CD14-positive monocyte (primary cell): ENCODE data around the gene GLYATL2. TPM values are rescaled to one million over a fixed set of nuclear protein-coding genes. Genes with fewer than 3 reads are reported as not detected.

Source experiments
- DNase-seq, 3 donors: peaks; one replicate each; pipeline ENCODE4 v3.0.0-alpha.2; 2011 to 2022
- H2AFZ ChIP-seq: 2 replicates; pipeline ENCODE4 v1.6.0; 2012; ENCODE audit warnings: mild to moderate bottlenecking, low read depth, low read length, inconsistent platforms; ENCODE audit not compliant: insufficient read depth, poor library complexity, severe bottlenecking
- H3K27ac ChIP-seq, 2 donors: 1 replicate in 1 of 2; 2 replicates in 1 of 2; pipeline ENCODE4 v1.5.1; 2012 to 2013; ENCODE audit warnings: low read length in 2 of 2, control low read depth in 1 of 2, inconsistent platforms in 1 of 2, low read depth in 1 of 2, mild to moderate bottlenecking in 1 of 2
- H3K27me3 ChIP-seq, 2 donors: one replicate each; pipeline versions ENCODE4 v1.6.0 to v1.6.1; 2011 to 2013; ENCODE audit warnings: low read length in 2 of 2; ENCODE audit not compliant: control insufficient read depth in 2 of 2, insufficient read depth in 2 of 2
- H3K36me3 ChIP-seq, 2 donors: replicated peaks in 1 of 2; 1 replicate in 1 of 2; 2 replicates in 1 of 2; pipeline versions ENCODE4 v1.5.1 to v1.6.1; 2012 to 2013; ENCODE audit warnings: low read length in 2 of 2, control low read depth in 1 of 2, inconsistent platforms in 1 of 2, mild to moderate bottlenecking in 1 of 2; ENCODE audit not compliant: insufficient read depth in 2 of 2, control insufficient read depth in 1 of 2
- H3K4me1 ChIP-seq, 2 donors: 1 replicate in 1 of 2; 2 replicates in 1 of 2; pipeline versions ENCODE4 v1.5.1 to v1.6.1; 2012 to 2013; ENCODE audit warnings: low read length in 2 of 2, control low read depth in 1 of 2, inconsistent platforms in 1 of 2, mild to moderate bottlenecking in 1 of 2, moderate library complexity in 1 of 2; ENCODE audit not compliant: insufficient read depth in 2 of 2, control insufficient read depth in 1 of 2
- H3K4me2 ChIP-seq: replicated peaks from 2 replicates; pipeline ENCODE3; 2012; ENCODE audit warnings: low read length, moderate library complexity, mild to moderate bottlenecking; ENCODE audit not compliant: poor library complexity, severe bottlenecking; ENCODE audit errors: extremely low read depth
- H3K4me3 ChIP-seq, 3 experiments: fragments of 200-600 bp in 1 of 3; sonication (generic) in 1 of 3; replicated peaks in 1 of 3; 1 replicate in 2 of 3; 2 replicates in 1 of 3; pipeline ENCODE4 v1.5.1; 2011 to 2013; ENCODE audit warnings: low read length in 3 of 3, mild to moderate bottlenecking in 3 of 3, control low read depth in 2 of 3, low read depth in 2 of 3, inconsistent platforms in 1 of 3, moderate library complexity in 1 of 3
- H3K79me2 ChIP-seq: 2 replicates; pipeline ENCODE4 v1.6.0; 2012; ENCODE audit warnings: mild to moderate bottlenecking, control low read depth, inconsistent platforms, low read length, moderate library complexity; ENCODE audit not compliant: insufficient read depth
- H3K9ac ChIP-seq: 2 replicates; pipeline ENCODE4 v1.6.0; 2017; ENCODE audit warnings: low read length, mild to moderate bottlenecking; ENCODE audit not compliant: insufficient read depth, poor library complexity, severe bottlenecking
- H3K9me3 ChIP-seq, 2 donors: replicated peaks in 1 of 2; 1 replicate in 1 of 2; 2 replicates in 1 of 2; pipeline versions ENCODE4 v1.5.1 to v1.6.1; 2012 to 2013; ENCODE audit warnings: low read length in 2 of 2, control low read depth in 1 of 2; ENCODE audit not compliant: control insufficient read depth in 1 of 2, insufficient read depth in 1 of 2
- H4K20me1 ChIP-seq: 2 replicates; pipeline ENCODE4 v1.6.0; 2012; ENCODE audit warnings: mild to moderate bottlenecking, low read length, control low read depth, moderate library complexity; ENCODE audit not compliant: insufficient read depth
- H3K27ac Mint-ChIP-seq, 7 donors: one replicate each; pipeline ENCODE4 v1.8.0; 2020; ENCODE audit warnings: mild to moderate bottlenecking in 7 of 7, mixed read lengths in 7 of 7, moderate library complexity in 6 of 7, inconsistent platforms in 2 of 7
- H3K27me3 Mint-ChIP-seq, 3 donors: one replicate each; pipeline ENCODE4 v1.8.0; 2021 to 2022; ENCODE audit warnings: low read depth in 3 of 3, mild to moderate bottlenecking in 3 of 3, mixed read lengths in 3 of 3, moderate library complexity in 3 of 3, inconsistent platforms in 1 of 3
- H3K36me3 Mint-ChIP-seq, 2 donors: one replicate each; pipeline ENCODE4 v1.8.0; 2020; ENCODE audit warnings: mixed read lengths in 2 of 2, inconsistent platforms in 1 of 2, mild to moderate bottlenecking in 1 of 2
- H3K4me1 Mint-ChIP-seq: one replicate; pipeline ENCODE4 v1.8.0; 2020; ENCODE audit warnings: mild to moderate bottlenecking, mixed read lengths
- H3K4me3 Mint-ChIP-seq, 2 donors: one replicate each; pipeline ENCODE4 v1.8.0; 2020; ENCODE audit warnings: mild to moderate bottlenecking in 2 of 2, mixed read lengths in 2 of 2, moderate library complexity in 1 of 2
- H3K9me3 Mint-ChIP-seq, 7 donors: one replicate each; pipeline ENCODE4 v1.8.0; 2020 to 2022; ENCODE audit warnings: mixed read lengths in 7 of 7, mild to moderate bottlenecking in 6 of 7, moderate library complexity in 6 of 7, inconsistent platforms in 2 of 7
- CTCF ChIP-seq: fragments of 200-600 bp; IDR thresholded peaks from one replicate; pipeline ENCODE4 v1.8.0; 2022; ENCODE audit warnings: antibody characterized with exemption, mild to moderate bottlenecking
- WGBS: methylation state at CpG from one replicate; pipeline ENCODE4 v1.1.5; 2013; ENCODE audit warnings: missing lambda C conversion rate; ENCODE audit not compliant: insufficient coverage; 5-methylcytosine and 5-hydroxymethylcytosine counted together
- intact Hi-C, 2 donors: fragments of 100-400 bp; cut with micrococcal nuclease; formaldehyde crosslinking; loops; one replicate each; pipeline versions ENCODE4 v1.15.0 to v1.15.1; 2023
- polyA plus RNA-seq, 3 donors: library from polyadenylated mRNA; depleted of rRNA in 1 of 3; unstranded in 2 of 3; stranded (reverse) in 1 of 3; fragments of 300-500 nt in 2 of 3; fragments of >200 nt in 1 of 3; fragmentation: Illumina TruSeq in 2 of 3; gene quantifications; 1 replicate in 2 of 3; 2 replicates in 1 of 3; pipeline ENCODE4 v1.2.3, GENCODE V29; 2012 to 2021

GLYATL2 gene
- polyA plus RNA-seq, 3 donors = not detected

- H3K9me3 Mint-ChIP-seq = peaks cover 10 to 22% (median 15%) of the 10 kb centered on the region in 7 donors
- Histone ChIP-seq H3K27me3 (no peaks in the 10 kb centered on the region), H2AFZ (no peak overlapping the region), H3K9me3 (peaks cover 5 to 13% of the 10 kb centered on the region in 2 donors), H3K79me2 (no peaks in the 10 kb centered on the region), H3K9ac (no peak overlapping the region), H3K27ac (no peak overlapping the region), H3K4me2 (no peak overlapping the region), H3K4me3 (no peak overlapping the region), H3K4me1 (no peaks in the 10 kb centered on the region), H3K36me3 (no peaks in the 10 kb centered on the region), H4K20me1 (no peaks in the 10 kb centered on the region)
- no peak overlapping the region for H3K4me3 Mint-ChIP-seq
- no CpG with 5 or more reads among the region's 1 CpG for WGBS
- H3K36me3 Mint-ChIP-seq = no peaks in the 10 kb centered on the region
- no peak for TF ChIP-seq CTCF
- DNase-seq = no peak
- H3K27ac Mint-ChIP-seq = no peak overlapping the region
- intact Hi-C loops = no loop called here
- H3K4me1 Mint-ChIP-seq = no peaks in the 10 kb centered on the region
- peaks cover 3 to 6% (median 4%) of the 10 kb centered on the region in 3 donors for H3K27me3 Mint-ChIP-seq
These were observed 19.8 kb upstream of the GLYATL2 start for GRCh38 chr11:58864335-58864734.

- H3K9me3 Mint-ChIP-seq = peaks cover 11 to 22% (median 15%) of the 10 kb centered on the region in 7 donors
- Histone ChIP-seq H3K27me3 (no peaks in the 10 kb centered on the region), H3K4me1 (no peaks in the 10 kb centered on the region), H3K27ac (no peak overlapping the region), H3K36me3 (no peaks in the 10 kb centered on the region), H3K4me2 (no peak overlapping the region), H4K20me1 (no peaks in the 10 kb centered on the region), H3K4me3 (no peak overlapping the region), H3K9ac (no peak overlapping the region), H3K9me3 (peaks cover 5 to 13% of the 10 kb centered on the region in 2 donors), H2AFZ (no peak overlapping the region), H3K79me2 (no peaks in the 10 kb centered on the region)
- H3K36me3 Mint-ChIP-seq = no peaks in the 10 kb centered on the region
- intact Hi-C loops = no loop called here
- peaks cover 4 to 10% (median 5%) of the 10 kb centered on the region in 3 donors for H3K27me3 Mint-ChIP-seq
- no peak overlapping the region for H3K4me3 Mint-ChIP-seq
- WGBS = 100% methylated on average over 1 of the region's 1 CpG
- no peak for TF ChIP-seq CTCF
- H3K4me1 Mint-ChIP-seq = no peaks in the 10 kb centered on the region
- DNase-seq = no peak
- H3K27ac Mint-ChIP-seq = no peak overlapping the region
These were observed 19.2 kb upstream of the GLYATL2 start for GRCh38 chr11:58863697-58864096.
